ENCODE data around the gene CERT1. TPM values are rescaled to one million over a fixed set of nuclear protein-coding genes. Genes with fewer than 3 reads are reported as not detected.

Gene CERT1
- polyA plus RNA-seq, 1 of the 3 experiments (the other 2 are of a cell fraction): 4.5 TPM

DNA sequence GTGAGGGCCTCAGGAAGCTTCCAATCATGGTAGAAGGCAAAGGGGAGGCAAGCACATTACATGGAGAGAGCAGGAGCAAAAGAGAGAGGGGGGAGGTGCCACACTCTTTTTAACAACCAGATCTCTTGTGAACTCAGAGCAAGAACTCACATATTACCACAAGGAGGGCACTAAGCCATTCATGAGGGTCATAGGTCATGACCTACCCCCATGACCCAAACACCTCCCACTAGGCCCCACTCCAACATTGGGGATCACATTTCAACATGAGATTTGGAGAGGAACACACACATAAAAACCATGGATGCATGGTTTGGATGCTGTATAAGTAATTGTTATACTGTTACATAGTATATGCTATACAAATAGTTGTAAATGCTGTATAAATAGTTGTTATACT lies 17.8 kb upstream of the CERT1 start:
- Histone ChIP-seq H3K36me3 (replicated peaks in 1 of 2; ENCODE audit: control insufficient read depth in 1 of 2, insufficient read depth in 2 of 2, low read length in 1 of 2) (peaks cover 0 to 30% of the 10 kb centered on the region in 2 experiments), H3K9me2 (no peaks in the 10 kb centered on the region), H3K4me2 (no peak overlapping the region), H3K27me3 (ENCODE audit: insufficient read depth) (no peaks in the 10 kb centered on the region), H3K9me3 (peaks cover 9% of the 10 kb centered on the region; the same call in 1 of the 2 replicates), H2AFZ (ENCODE audit: low read depth) (no peak overlapping the region), H3K4me3 (ENCODE audit: low read depth in 2 of 2, low read length in 1 of 2) (no peak overlapping the region), H3K27ac (ENCODE audit: low read depth in 2 of 2, low read length in 1 of 2) (no peak overlapping the region), H3F3A (replicated peaks; ENCODE audit: insufficient read depth) (peaks cover 2% of the 10 kb centered on the region), H3K79me2 (ENCODE audit: insufficient read depth) (peaks cover 86% of the 10 kb centered on the region), H4K20me1 (ENCODE audit: insufficient read depth) (peaks cover 5% of the 10 kb centered on the region), H3K4me1 (ENCODE audit: control insufficient read depth in 1 of 2, insufficient read depth in 2 of 2, low read depth in 1 of 2, low read length in 1 of 2) (no peaks in the 10 kb centered on the region; a peak in 1 of 4 replicates), H3K9ac (no peak overlapping the region)
- TF ChIP-seq MAX (IDR thresholded peaks at IDR 0.05; ENCODE audit: low read depth) (no peak), SMC3 (IDR thresholded peaks at IDR 0.05; ENCODE audit: low read depth, low read length) (no peak), CHD2 (IDR thresholded peaks at IDR 0.05; ENCODE audit: low read length, partially characterized antibody) (no peak), IRF3 (IDR thresholded peaks at IDR 0.05; ENCODE audit: low read depth, low read length) (no peak), MXI1 (IDR thresholded peaks at IDR 0.05; ENCODE audit: low read depth, low read length) (no peak), JUND (IDR thresholded peaks at IDR 0.05) (no peak), NRF1 (IDR thresholded peaks at IDR 0.05; ENCODE audit: low read depth, low read length) (no peak), TEAD4 (IDR thresholded peaks at IDR 0.05; ENCODE audit: borderline replicate concordance, insufficient read depth) (no peak), NFIC (IDR thresholded peaks at IDR 0.05; ENCODE audit: borderline replicate concordance) (no peak), RFX5 (IDR thresholded peaks at IDR 0.05; ENCODE audit: low read length) (no peak), GABPA (IDR thresholded peaks at IDR 0.05; ENCODE audit: low read depth) (no peak), RCOR1 (IDR thresholded peaks at IDR 0.05; ENCODE audit: low read length) (no peak), YY1 (IDR thresholded peaks at IDR 0.05; ENCODE audit: low read depth) (no peak), EZH2phosphoT487 (IDR thresholded peaks at IDR 0.05; ENCODE audit: borderline replicate concordance, low read depth) (no peak), MEF2A (IDR thresholded peaks at IDR 0.05; ENCODE audit: borderline replicate concordance, low read depth) (no peak), EP300 (IDR thresholded peaks at IDR 0.05; ENCODE audit: borderline replicate concordance in 1 of 2, low read depth in 1 of 2, low read length in 1 of 2) (no peak), RXRA (IDR thresholded peaks at IDR 0.05; ENCODE audit: borderline replicate concordance, low read depth) (no peak)
- CTCF ChIA-PET: no interaction called here
- POLR2A ChIA-PET: no interaction called here
- DNase-seq: no peak

DNA sequence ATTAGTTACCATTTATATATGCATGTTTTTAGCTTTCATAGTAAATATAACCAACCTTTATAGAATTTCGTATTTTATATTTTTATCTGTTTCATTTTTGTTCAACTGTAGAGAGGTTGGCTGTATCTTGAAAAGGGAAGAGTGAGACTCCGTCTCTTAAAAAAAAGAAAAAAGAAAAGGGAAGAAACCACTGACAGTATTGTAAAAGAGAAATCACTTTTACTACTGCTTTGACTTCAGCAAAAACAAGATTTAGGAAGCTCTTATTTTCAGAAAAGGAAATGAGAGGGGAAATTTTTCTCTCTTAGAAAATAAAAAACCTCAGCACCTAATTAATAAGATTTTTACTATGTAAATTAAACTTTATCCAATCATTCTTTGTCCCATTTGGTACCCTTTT lies 14.6 kb upstream of the CERT1 start:
- Histone ChIP-seq H3K9ac (no peak overlapping the region), H3K9me2 (no peaks in the 10 kb centered on the region), H3K4me3 (ENCODE audit: low read depth in 2 of 2, low read length in 1 of 2) (no peak overlapping the region), H3K79me2 (ENCODE audit: insufficient read depth) (peaks cover 85% of the 10 kb centered on the region), H3K27me3 (ENCODE audit: insufficient read depth) (no peaks in the 10 kb centered on the region), H4K20me1 (ENCODE audit: insufficient read depth) (peaks cover 5% of the 10 kb centered on the region), H3F3A (replicated peaks; ENCODE audit: insufficient read depth) (peaks cover 2% of the 10 kb centered on the region), H3K4me1 (ENCODE audit: control insufficient read depth in 1 of 2, insufficient read depth in 2 of 2, low read depth in 1 of 2, low read length in 1 of 2) (no peaks in the 10 kb centered on the region; a peak in 1 of 4 replicates), H2AFZ (ENCODE audit: low read depth) (no peak overlapping the region), H3K4me2 (no peak overlapping the region), H3K9me3 (0 out of 2 replicates have a peak, but pooled peaks cover under 1% of the 10 kb centered on the region), H3K36me3 (replicated peaks in 1 of 2; ENCODE audit: control insufficient read depth in 1 of 2, insufficient read depth in 2 of 2, low read length in 1 of 2) (peaks cover 0 to 14% of the 10 kb centered on the region in 2 experiments), H3K27ac (ENCODE audit: low read depth in 2 of 2, low read length in 1 of 2) (no peak overlapping the region)
- CTCF ChIA-PET: no interaction called here
- DNase-seq: no peak
- POLR2A ChIA-PET: no interaction called here
- WGBS (ENCODE audit: low lambda C conversion rate): 89% methylated on average over 2 of the region's 2 CpGs
- TF ChIP-seq SMC3 (IDR thresholded peaks at IDR 0.05; ENCODE audit: low read depth, low read length): no peak
- TF ChIP-seq, protein P1, sequence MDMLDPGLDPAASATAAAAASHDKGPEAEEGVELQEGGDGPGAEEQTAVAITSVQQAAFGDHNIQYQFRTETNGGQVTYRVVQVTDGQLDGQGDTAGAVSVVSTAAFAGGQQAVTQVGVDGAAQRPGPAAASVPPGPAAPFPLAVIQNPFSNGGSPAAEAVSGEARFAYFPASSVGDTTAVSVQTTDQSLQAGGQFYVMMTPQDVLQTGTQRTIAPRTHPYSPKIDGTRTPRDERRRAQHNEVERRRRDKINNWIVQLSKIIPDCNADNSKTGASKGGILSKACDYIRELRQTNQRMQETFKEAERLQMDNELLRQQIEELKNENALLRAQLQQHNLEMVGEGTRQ (IDR thresholded peaks at IDR 0.05; ENCODE audit: borderline replicate concordance, low read depth, low read length): no peak
- TF ChIP-seq NFIC (IDR thresholded peaks at IDR 0.05; ENCODE audit: borderline replicate concordance): no peak
- no peak for TF ChIP-seq REST (IDR thresholded peaks at IDR 0.05; ENCODE audit: low read depth, low read length)
- TF ChIP-seq RAD21 (IDR thresholded peaks at IDR 0.05; ENCODE audit: low read length): no peak
- no peak for TF ChIP-seq POLR2AphosphoS5 (IDR thresholded peaks at IDR 0.05; ENCODE audit: low read depth, low read length)
- no peak for TF ChIP-seq ZBTB33 (IDR thresholded peaks at IDR 0.05; ENCODE audit: borderline replicate concordance, low read depth)
- no peak for TF ChIP-seq MEF2A (IDR thresholded peaks at IDR 0.05; ENCODE audit: borderline replicate concordance, low read depth)

Measured in SK-N-SH (cell line).